Hepatocyte (in vitro differentiated cells): ENCODE data around the gene IRX4.

Source experiments
- CTCF ChIP-seq: fragments of 200-600 bp; sonication (generic); IDR thresholded peaks from 2 replicates; pipeline ENCODE4 v1.5.1; 2016; ENCODE audit warnings: antibody characterized with exemption, mild to moderate bottlenecking; ENCODE audit not compliant: poor library complexity
- EZH2 ChIP-seq: fragments of 200-600 bp; sonication (generic); IDR thresholded peaks from 2 replicates; pipeline ENCODE4 v1.6.1; 2016; ENCODE audit warnings: antibody characterized with exemption, mild to moderate bottlenecking, borderline replicate concordance
- EZH2phosphoT487 ChIP-seq: fragments of 200-600 bp; sonication (generic); IDR thresholded peaks from one replicate; pipeline ENCODE4 v1.6.1; 2018; ENCODE audit warnings: antibody characterized with exemption, mild to moderate bottlenecking, low read depth, moderate library complexity; ENCODE audit not compliant: unreplicated experiment, severe bottlenecking

DNA sequence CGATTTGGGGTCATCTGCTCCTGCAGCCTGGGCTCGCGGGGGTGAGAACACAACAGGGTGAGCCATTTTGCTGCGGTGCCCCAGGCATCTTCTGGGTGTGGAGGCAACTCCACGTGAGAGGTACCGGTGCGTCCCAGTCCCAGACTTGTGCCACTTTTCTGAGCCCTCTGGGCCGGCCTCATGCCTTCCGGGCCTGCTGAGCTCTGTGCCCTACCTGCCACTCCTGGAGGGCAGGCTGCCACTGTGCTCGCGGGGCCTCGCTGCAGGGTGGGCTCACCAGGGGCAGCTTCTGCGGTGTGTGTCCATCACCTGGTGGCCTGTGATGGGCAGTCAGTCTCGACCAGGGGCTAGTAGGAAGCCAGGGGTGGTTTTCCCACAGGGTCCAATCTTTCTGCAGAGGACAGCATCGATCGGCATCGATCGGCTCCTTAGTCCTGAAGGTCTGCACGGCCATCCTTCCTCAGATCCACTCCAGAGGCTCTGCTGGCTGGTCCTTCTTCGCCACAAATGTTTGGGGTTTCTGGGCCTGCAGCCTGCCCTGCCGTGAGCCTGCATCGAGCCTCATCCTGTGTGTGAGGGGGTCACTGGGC lies 22.6 kb downstream of the IRX4 start:
- TF ChIP-seq CTCF, result no peak
- TF ChIP-seq EZH2phosphoT487, result no peak
- no peak for TF ChIP-seq EZH2
